ENCODE results near the gene DBH.
"Not testable (repeated sequence)": the region's sequence is repeated elsewhere in the genome, so short reads cannot be mapped to it uniquely, and the experiment has no call there.

The DBH gene

GRCh38 chr9:133604856-133605255 lies 31.3 kb upstream of the DBH start:
- no peak for DNase-seq

- DNase-seq, result no peak
These were observed 30.7 kb upstream of the DBH start for GRCh38 chr9:133605446-133605845.

- DNase-seq, result no peak
These were observed 30.1 kb upstream of the DBH start for GRCh38 chr9:133605856-133606707.

GRCh38 chr9:133606708-133607025 lies 29.5 kb upstream of the DBH start:
- DNase-seq, result no peak

GRCh38 chr9:133607381-133607780 lies 28.8 kb upstream of the DBH start:
- DNase-seq, result no peak

GRCh38 chr9:133607976-133608375 lies 28.2 kb upstream of the DBH start:
- DNase-seq, result no peak

- no peak for DNase-seq
These were observed 27.8 kb upstream of the DBH start for GRCh38 chr9:133608382-133608781.

- no peak for DNase-seq
These were observed 27.3 kb upstream of the DBH start for GRCh38 chr9:133608889-133609288.

GRCh38 chr9:133609311-133610098 lies 26.7 kb upstream of the DBH start, which contains the start of gene FAM163B:
TSS of gene FAM163B (minus strand) at chr9:133609389. CDS start at chr9:133580223, 29,166 bp downstream.
- DNase-seq, result no peak

GRCh38 chr9:133610845-133611244 lies 25.3 kb upstream of the DBH start:
- no peak for DNase-seq

GRCh38 chr9:133612051-133612450 lies 24.1 kb upstream of the DBH start:
- DNase-seq, result no peak

GRCh38 chr9:133612816-133613215 lies 23.3 kb upstream of the DBH start:
- DNase-seq, result no peak

- DNase-seq, result no peak
These were observed 22.7 kb upstream of the DBH start for GRCh38 chr9:133613432-133613831.

- DNase-seq, result no peak
These were observed 22.1 kb upstream of the DBH start for GRCh38 chr9:133614056-133614455.

GRCh38 chr9:133614678-133615077 lies 21.5 kb upstream of the DBH start:
- DNase-seq, result no peak

- no peak for DNase-seq
These were observed 21.0 kb upstream of the DBH start for GRCh38 chr9:133615186-133615585.

- DNase-seq, result no peak
These were observed 20.5 kb upstream of the DBH start for GRCh38 chr9:133615606-133616188.

GRCh38 chr9:133616643-133617405 lies 19.3 kb upstream of the DBH start:
- no peak for DNase-seq

- DNase-seq, result no peak
These were observed 17.4 kb upstream of the DBH start for GRCh38 chr9:133618726-133619125.

- no peak for DNase-seq
These were observed 16.4 kb upstream of the DBH start for GRCh38 chr9:133619791-133620190.

GRCh38 chr9:133621725-133622267 lies 14.4 kb upstream of the DBH start:
- no peak for DNase-seq

GRCh38 chr9:133622555-133622954 lies 13.6 kb upstream of the DBH start:
- DNase-seq, result no peak

- not testable (repeated sequence) for DNase-seq
These were observed 10.2 kb upstream of the DBH start for GRCh38 chr9:133626008-133626407.

Data from amniotic stem cell (primary cell).